Stomach (tissue), 19 donors: Measurements from ENCODE around the gene KANK4. TPM values are rescaled to one million over a fixed set of nuclear protein-coding genes. Genes with fewer than 3 reads are reported as not detected.

ENCODE experiments used
- DNase-seq, 2 donors: peaks; one replicate each; pipeline versions ENCODE4 v3.0.0 to v3.0.0-alpha.2; 2013 to 2019
- H3K27ac ChIP-seq, 5 donors: fragments of 200-600 bp in 4 of 5; sonication (generic) in 4 of 5; one replicate each; pipeline ENCODE4 v1.5.1; 2013 to 2019; ENCODE audit warnings: mild to moderate bottlenecking in 1 of 5, moderate library complexity in 1 of 5
- H3K27me3 ChIP-seq, 3 donors: fragments of 200-600 bp; sonication (generic); one replicate each; pipeline ENCODE4 v1.5.1; 2017 to 2019; ENCODE audit warnings: mixed run types in 1 of 3
- H3K36me3 ChIP-seq, 4 donors: fragments of 200-600 bp; sonication (generic); 1 replicate in 3 of 4; 2 replicates in 1 of 4; pipeline ENCODE4 v1.5.1; 2016 to 2019
- H3K4me1 ChIP-seq, 4 donors: fragments of 200-600 bp; sonication (generic); one replicate each; pipeline ENCODE4 v1.5.1; 2016 to 2019
- H3K4me3 ChIP-seq, 4 donors: fragments of 200-600 bp; sonication (generic) in 3 of 4; one replicate each; pipeline ENCODE4 v1.5.1; 2016 to 2019; ENCODE audit warnings: mild to moderate bottlenecking in 1 of 4
- H3K9me3 ChIP-seq, 4 donors: fragments of 200-600 bp; sonication (generic); one replicate each; pipeline ENCODE4 v1.5.1; 2016 to 2019
- CTCF ChIP-seq, 7 experiments: fragments of 450-650 bp in 4 of 7; fragments of 200-600 bp in 3 of 7; sonication (generic) in 3 of 7; IDR thresholded peaks; one replicate each; pipeline ENCODE4 v1.5.1; 2016 to 2019; ENCODE audit warnings: antibody characterized with exemption in 7 of 7, control low read depth in 2 of 7, mild to moderate bottlenecking in 1 of 7
- EP300 ChIP-seq: sonication (generic); formaldehyde crosslinking; IDR thresholded peaks from one replicate; pipeline ENCODE4 v1.6.1; 2017; ENCODE audit warnings: antibody characterized with exemption
- POLR2A ChIP-seq, 4 donors: fragments of 450-650 bp; IDR thresholded peaks; one replicate each; pipeline ENCODE4 v1.6.1; 2016; ENCODE audit warnings: antibody characterized with exemption in 4 of 4, control low read depth in 2 of 4, mild to moderate bottlenecking in 1 of 4, moderate library complexity in 1 of 4
- POLR2AphosphoS5 ChIP-seq, 3 donors: sonication (generic); formaldehyde crosslinking; IDR thresholded peaks; one replicate each; pipeline ENCODE4 v1.6.1; 2016; ENCODE audit warnings: antibody characterized with exemption in 3 of 3
- WGBS, 5 donors: extraction: QIAGEN DNeasy Blood & Tissue Kit in 3 of 5; methylation state at CpG; one replicate each; pipeline versions ENCODE4 v1.1.5 to v1.1.7; 2013 to 2018; 5-methylcytosine and 5-hydroxymethylcytosine counted together
- intact Hi-C: fragments of 100-400 bp; cut with DNase I; formaldehyde crosslinking; loops from one replicate; pipeline ENCODE4 v1.15.1; 2023; ENCODE audit warnings: low total_unique reads
- long read RNA-seq, 10 donors: transcript quantifications; one replicate each; lab custom pipeline, GENCODE V29; 2026
- polyA plus RNA-seq, 3 donors: library from polyadenylated mRNA; stranded (reverse); fragments of 200-250 nt; gene quantifications; one replicate each; pipeline ENCODE4 v1.2.3, GENCODE V29; 2013
- total RNA-seq, 5 donors: library from RNA; depleted of rRNA; stranded (reverse); fragments of >200 nt; gene quantifications; one replicate each; pipeline versions ENCODE4 v1.1.0 to v1.2.3, GENCODE V29; 2014 to 2016
- donor health status: healthy with polysubstance abuse.
- donor health status: Bipolar disorder and iron deficiency.
- donor health status: healthy.

The KANK4 gene
- total RNA-seq (1 to 10 TPM in 3 of 5 donors, not detected in 2; 2.5 to 3.9 (median 3.2) TPM), polyA plus RNA-seq (1 to 10 TPM in 1 of 3 donors, under 1 TPM in 2; 0.31 to 1.5 (median 0.60) TPM)
- long read RNA-seq, donor 1, result 0 reads
- long read RNA-seq, donor 2, full-length matches to known transcripts, result 2 of 2 reads
- long read RNA-seq, donor 2, partial matches to known transcripts, result 0 of 2 reads
- long read RNA-seq, donor 2, other reads (novel, unspliced or antisense), result 0 of 2 reads
- long read RNA-seq, donor 3, result 0 reads
- long read RNA-seq, donor 4, result 0 reads
- long read RNA-seq, donor 5, result 0 reads
- long read RNA-seq, donor 6, result 0 reads
- long read RNA-seq, donor 7, result 0 reads
- long read RNA-seq, donor 8, result 0 reads
- long read RNA-seq, donor 9, partial matches to known transcripts, result 0 of 1 reads
- long read RNA-seq, donor 9, other reads (novel, unspliced or antisense), result 0 of 1 reads
- long read RNA-seq, donor 10, partial matches to known transcripts, result 0 of 1 reads
- long read RNA-seq, donor 10, other reads (novel, unspliced or antisense), result 0 of 1 reads

GRCh38 chr1:62318756-62319544 is at the start of gene KANK4:
Gene KANK4 (minus strand): TSS chr1:62319434. CDS start chr1:62281564, 37,870 bp downstream.
- no peak for TF ChIP-seq POLR2A (IDR thresholded peaks at IDR 0.05)
- TF ChIP-seq CTCF (IDR thresholded peaks at IDR 0.05), result no peak
- TF ChIP-seq EP300, result no peak
- TF ChIP-seq POLR2AphosphoS5 (IDR thresholded peaks at IDR 0.05), result no peak
- peak; percentile 28 to 76 for DNase-seq
- peaks cover 0 to 42% (median 12%) of the 10 kb centered on the region in 3 donors for H3K27me3 ChIP-seq
- no peaks in the 10 kb centered on the region for H3K36me3 ChIP-seq
- intact Hi-C loops, result no loop called here
- H3K4me3 ChIP-seq, result peak within 1 kb of the TSS; percentile 51 to 67 (median 54)
- 1 to 4% (median 1%) methylated on average over 25 to 84 of the region's 84 CpGs for WGBS, 5 donors
- no peaks in the 10 kb centered on the region for H3K9me3 ChIP-seq
- peak within 1 kb of the TSS in 2 of 5 donors; percentile 58 for H3K27ac ChIP-seq
- peaks cover 10 to 17% (median 14%) of the 10 kb centered on the region in 4 donors for H3K4me1 ChIP-seq

- H3K4me1 ChIP-seq, result no peaks in the 10 kb centered on the region
- no peaks in the 10 kb centered on the region for H3K27me3 ChIP-seq
- intact Hi-C loops, result no loop called here
- 44 to 70% (median 51%) methylated on average over 6 of the region's 6 CpGs for WGBS, 5 donors
- H3K27ac ChIP-seq, result no peak overlapping the region
- peaks cover 0 to 6% (median 0%) of the 10 kb centered on the region in 4 donors for H3K9me3 ChIP-seq
- H3K36me3 ChIP-seq, result no peaks in the 10 kb centered on the region
- no peak for TF ChIP-seq CTCF (IDR thresholded peaks at IDR 0.05)
- H3K4me3 ChIP-seq, result no peak overlapping the region
- no peak for DNase-seq
These were observed 49.8 kb upstream of the KANK4 start for GRCh38 chr1:62368989-62369388.

GRCh38 chr1:62367005-62367557 is 47.8 kb upstream of the KANK4 start:
- TF ChIP-seq CTCF (IDR thresholded peaks at IDR 0.05) (no peak), POLR2A (IDR thresholded peaks at IDR 0.05) (no peak), EP300 (no peak), POLR2AphosphoS5 (IDR thresholded peaks at IDR 0.05) (no peak)
- Histone ChIP-seq H3K9me3 (peaks cover 0 to 6% (median 0%) of the 10 kb centered on the region in 4 donors), H3K4me3 (no peak overlapping the region), H3K27me3 (no peaks in the 10 kb centered on the region), H3K27ac (no peak overlapping the region), H3K36me3 (no peaks in the 10 kb centered on the region), H3K4me1 (peaks cover 0 to 5% (median 0%) of the 10 kb centered on the region in 4 donors)
- no peak for DNase-seq
- intact Hi-C loops, result no loop called here
- WGBS, 5 donors, result 85 to 92% (median 85%) methylated on average over 7 of the region's 7 CpGs

GRCh38 chr1:62364721-62365120 is 45.5 kb upstream of the KANK4 start:
- peaks cover 0 to 7% (median 0%) of the 10 kb centered on the region in 4 donors for H3K4me1 ChIP-seq
- intact Hi-C loops, result no loop called here
- H3K9me3 ChIP-seq, result peaks cover 0 to 6% (median 0%) of the 10 kb centered on the region in 4 donors
- no peak for DNase-seq
- H3K36me3 ChIP-seq, result no peaks in the 10 kb centered on the region
- H3K27ac ChIP-seq, result no peak overlapping the region
- no peaks in the 10 kb centered on the region for H3K27me3 ChIP-seq
- H3K4me3 ChIP-seq, result no peak overlapping the region
- no peak for TF ChIP-seq CTCF (IDR thresholded peaks at IDR 0.05)
- TF ChIP-seq EP300, result no peak
- TF ChIP-seq POLR2A (IDR thresholded peaks at IDR 0.05), result no peak
- TF ChIP-seq POLR2AphosphoS5 (IDR thresholded peaks at IDR 0.05), result no peak
